Vagina (tissue), 2 donors: Measurements from ENCODE around the gene KLC4. TPM values are rescaled to one million over a fixed set of nuclear protein-coding genes. Genes with fewer than 3 reads are reported as not detected.

Experiments used
- DNase-seq, 2 donors: peaks; one replicate each; pipeline ENCODE4 v3.0.0-alpha.2; 2017; ENCODE audit errors: extremely low spot score in 2 of 2
- H3K27ac ChIP-seq: fragments of 200-600 bp; sonication (generic); one replicate; pipeline ENCODE4 v1.5.1; 2019
- H3K27me3 ChIP-seq: fragments of 200-600 bp; sonication (generic); one replicate; pipeline ENCODE4 v1.5.1; 2019
- H3K36me3 ChIP-seq, 2 donors: fragments of 200-600 bp; sonication (generic); one replicate each; pipeline ENCODE4 v1.5.1; 2017 to 2019
- H3K4me1 ChIP-seq: fragments of 200-600 bp; sonication (generic); one replicate; pipeline ENCODE4 v1.5.1; 2019
- H3K4me3 ChIP-seq, 2 donors: fragments of 200-600 bp; sonication (generic); 1 replicate in 1 of 2; 2 replicates in 1 of 2; pipeline ENCODE4 v1.5.1; 2016 to 2019
- H3K9me3 ChIP-seq: fragments of 200-600 bp; sonication (generic); one replicate; pipeline ENCODE4 v1.5.1; 2019
- CTCF ChIP-seq, 3 experiments: fragments of 450-650 bp in 2 of 3; fragments of 200-600 bp in 1 of 3; sonication (generic) in 1 of 3; IDR thresholded peaks; one replicate each; pipeline ENCODE4 v1.5.1; 2017 to 2019; ENCODE audit warnings: antibody characterized with exemption in 3 of 3, mild to moderate bottlenecking in 2 of 3, moderate library complexity in 2 of 3
- POLR2A ChIP-seq, 2 donors: fragments of 450-650 bp; IDR thresholded peaks; one replicate each; pipeline ENCODE4 v1.6.1; 2017; ENCODE audit warnings: antibody characterized with exemption in 2 of 2, mild to moderate bottlenecking in 2 of 2, moderate library complexity in 2 of 2
- POLR2AphosphoS5 ChIP-seq, 2 donors: sonication (generic); formaldehyde crosslinking; IDR thresholded peaks; one replicate each; pipeline ENCODE4 v1.9.0; 2017; ENCODE audit warnings: antibody characterized with exemption in 2 of 2, mild to moderate bottlenecking in 2 of 2, low read depth in 1 of 2; ENCODE audit not compliant: insufficient read depth in 1 of 2
- intact Hi-C: fragments of 100-400 bp; cut with DNase I; formaldehyde crosslinking; loops from one replicate; pipeline ENCODE4 v1.15.1; 2023
- total RNA-seq: library from RNA; depleted of rRNA; stranded (reverse); fragments of >200 nt; gene quantifications from one replicate; pipeline ENCODE4 v1.2.3, GENCODE V29; 2016

KLC4 gene
- total RNA-seq, 1 donor from 2014 or later, result 17.2 TPM

DNA sequence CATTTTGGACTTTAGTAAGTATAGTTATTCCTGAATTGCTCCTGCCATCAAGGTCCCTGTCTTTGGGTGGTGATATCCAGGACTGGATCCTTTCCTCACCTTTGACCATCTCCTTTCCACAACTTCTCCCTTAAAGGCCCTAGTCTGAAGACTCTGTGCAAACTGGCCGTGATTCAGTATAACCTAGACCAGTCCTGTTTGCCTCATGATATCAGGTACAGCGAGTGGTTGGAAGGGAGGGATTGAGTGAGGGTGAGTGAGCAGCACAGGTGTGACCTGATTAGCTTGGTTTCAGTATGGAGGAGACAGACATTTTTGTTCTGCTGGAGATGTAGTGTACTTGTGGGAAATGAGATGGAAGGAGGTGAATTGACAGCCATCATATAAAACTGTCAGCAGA is 40.3 kb upstream of the KLC4 start:
- DNase-seq, result no peak
- peaks cover 68% of the 10 kb centered on the region for H3K4me1 ChIP-seq
- TF ChIP-seq POLR2A (IDR thresholded peaks at IDR 0.05), result no peak
- TF ChIP-seq CTCF (IDR thresholded peaks at IDR 0.05), result no peak
- no peak for TF ChIP-seq POLR2AphosphoS5 (IDR thresholded peaks at IDR 0.05; ENCODE audit: insufficient read depth in 1 of 2, low read depth in 1 of 2)
- H3K27ac ChIP-seq, result no peak overlapping the region
- no peaks in the 10 kb centered on the region for H3K9me3 ChIP-seq
- H3K36me3 ChIP-seq, result peaks cover 0 to 23% of the 10 kb centered on the region in 2 donors
- intact Hi-C loops, result loop anchor here (10.0 kb wide), 1 partner anchor 114 kb away; no protein-coding TSS in a partner anchor
- no peaks in the 10 kb centered on the region for H3K27me3 ChIP-seq
- no peak overlapping the region for H3K4me3 ChIP-seq

DNA sequence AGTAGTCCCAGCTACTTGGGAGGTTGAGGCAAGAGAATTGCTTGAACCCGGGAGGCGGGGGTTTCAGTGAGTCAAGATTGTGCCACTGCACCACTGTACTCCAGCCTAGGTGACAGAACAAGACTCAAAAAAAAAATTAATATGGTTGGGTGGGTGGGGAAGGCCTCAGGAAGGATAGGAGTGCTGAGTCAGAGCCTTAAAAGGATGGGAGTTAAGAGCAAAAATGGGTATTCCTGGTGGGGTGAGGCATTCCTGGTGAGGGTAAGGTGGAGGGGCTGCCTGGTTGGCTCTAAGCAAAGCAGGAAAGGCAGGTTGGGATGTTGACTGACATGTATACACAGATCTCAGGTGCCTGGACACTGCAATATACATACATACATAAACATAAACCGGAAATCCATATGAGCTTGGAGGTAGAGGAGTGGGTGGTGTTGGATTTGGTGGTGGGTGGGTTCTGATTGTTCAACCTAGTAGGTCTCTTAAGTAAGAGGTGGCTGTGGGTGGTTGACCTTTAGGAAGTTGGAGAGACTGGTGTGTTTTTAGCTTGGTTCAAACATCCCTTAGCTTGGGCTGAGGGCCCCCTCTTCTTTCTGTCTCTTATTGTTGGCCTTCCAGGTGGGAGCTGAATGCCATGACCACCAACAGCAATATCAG is 39.3 kb upstream of the KLC4 start:
- Histone ChIP-seq H3K27ac (peak overlapping the region; percentile 79), H3K9me3 (no peaks in the 10 kb centered on the region), H3K4me3 (no peak overlapping the region), H3K27me3 (no peaks in the 10 kb centered on the region), H3K36me3 (peaks cover 0 to 28% of the 10 kb centered on the region in 2 donors), H3K4me1 (peaks cover 66% of the 10 kb centered on the region)
- intact Hi-C loops, result no loop called here
- TF ChIP-seq POLR2AphosphoS5 (IDR thresholded peaks at IDR 0.05; ENCODE audit: insufficient read depth in 1 of 2, low read depth in 1 of 2), result no peak
- no peak for TF ChIP-seq POLR2A (IDR thresholded peaks at IDR 0.05)
- TF ChIP-seq CTCF (IDR thresholded peaks at IDR 0.05), result no peak
- no peak for DNase-seq

DNA sequence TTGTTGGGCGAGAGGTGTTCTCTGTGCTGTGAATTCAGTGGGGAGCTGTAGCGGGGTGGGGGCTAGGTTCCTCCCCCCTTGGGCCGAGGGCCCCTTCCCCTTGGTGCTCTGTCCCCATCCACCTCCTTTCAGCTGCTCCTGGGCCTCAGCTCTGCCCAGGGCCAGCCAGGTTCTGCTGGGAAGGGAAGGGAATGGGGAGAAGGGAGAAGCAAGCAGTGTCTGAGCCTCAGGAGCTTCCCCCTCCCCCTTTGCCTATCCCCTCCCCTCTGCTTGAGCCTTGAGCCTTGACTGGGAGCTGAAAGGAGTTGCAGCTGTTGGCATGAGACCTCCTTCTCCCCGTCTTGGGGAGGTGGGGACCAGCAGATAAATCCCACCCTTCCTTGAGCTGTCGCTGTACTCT is 38.6 kb upstream of the KLC4 start:
- H3K9me3 ChIP-seq, result no peaks in the 10 kb centered on the region
- TF ChIP-seq CTCF (IDR thresholded peaks at IDR 0.05), result no peak
- no peak for TF ChIP-seq POLR2AphosphoS5 (IDR thresholded peaks at IDR 0.05; ENCODE audit: insufficient read depth in 1 of 2, low read depth in 1 of 2)
- no peak for TF ChIP-seq POLR2A (IDR thresholded peaks at IDR 0.05)
- DNase-seq, result no peak
- H3K4me1 ChIP-seq, result peaks cover 59% of the 10 kb centered on the region
- peak overlapping the region; percentile 79 for H3K27ac ChIP-seq
- peak overlapping the region; percentile 89 to 92 for H3K4me3 ChIP-seq
- intact Hi-C loops, result no loop called here
- H3K27me3 ChIP-seq, result no peaks in the 10 kb centered on the region
- peaks cover 0 to 34% of the 10 kb centered on the region in 2 donors for H3K36me3 ChIP-seq

GRCh38 chr6:43021270-43022047 is 38.0 kb upstream of the KLC4 start, which contains the start of gene RRP36:
RRP36 (plus strand) TSS chr6:43021623; CDS start chr6:43021655, 32 bp downstream.
- DNase-seq, result no peak
- TF ChIP-seq POLR2AphosphoS5 (IDR thresholded peaks at IDR 0.05; ENCODE audit: insufficient read depth in 1 of 2, low read depth in 1 of 2), result peak; percentile 21 to 69
- no peak for TF ChIP-seq POLR2A (IDR thresholded peaks at IDR 0.05)
- peak within 1 kb of the TSS; percentile 89 to 92 for H3K4me3 ChIP-seq
- H3K4me1 ChIP-seq, result peaks cover 53% of the 10 kb centered on the region
- H3K27ac ChIP-seq, result peak within 1 kb of the TSS; percentile 79
- no peaks in the 10 kb centered on the region for H3K27me3 ChIP-seq
- no peaks in the 10 kb centered on the region for H3K9me3 ChIP-seq
- intact Hi-C loops, result no loop called here
- peaks cover 2 to 40% of the 10 kb centered on the region in 2 donors for H3K36me3 ChIP-seq

- intact Hi-C loops, result no loop called here
- Histone ChIP-seq H3K9me3 (no peaks in the 10 kb centered on the region), H3K27me3 (no peaks in the 10 kb centered on the region), H3K36me3 (peaks cover 10 to 55% of the 10 kb centered on the region in 2 donors), H3K27ac (no peak overlapping the region), H3K4me3 (no peak overlapping the region), H3K4me1 (peaks cover 37% of the 10 kb centered on the region)
- DNase-seq, result no peak
- TF ChIP-seq CTCF (IDR thresholded peaks at IDR 0.05) (no peak), POLR2AphosphoS5 (IDR thresholded peaks at IDR 0.05; ENCODE audit: insufficient read depth in 1 of 2, low read depth in 1 of 2) (no peak), POLR2A (IDR thresholded peaks at IDR 0.05) (no peak)
Measured at GRCh38 chr6:43024436-43024835, 35.0 kb upstream of the KLC4 start.
